K562 (cell line): ENCODE measurements around the gene PEX5. TPM values are rescaled to one million over a fixed set of nuclear protein-coding genes. Genes with fewer than 3 reads are reported as not detected.

Experiments used
- CHD2 ChIP-seq: IDR thresholded peaks from 2 replicates; pipeline ENCODE4 v1.6.1; 2011; ENCODE audit warnings: low read depth, low read length
- FOXK1 ChIP-seq: sonication (generic); formaldehyde crosslinking; IDR thresholded peaks from 2 replicates; pipeline ENCODE4 v1.8.0; 2022; ENCODE audit warnings: missing genetic modification reagents, mild to moderate bottlenecking, borderline replicate concordance
- FOXM1 ChIP-seq, 2 experiments: fragments of 450-650 bp in 1 of 2; sonication (generic) in 1 of 2; formaldehyde crosslinking in 1 of 2; IDR thresholded peaks; 2 replicates each; pipeline versions ENCODE4 v1.6.1 to v1.9.0; 2017 to 2022; ENCODE audit warnings: low read depth in 2 of 2, mild to moderate bottlenecking in 2 of 2, missing genetic modification reagents in 1 of 2, moderate library complexity in 1 of 2
- GABPB1 ChIP-seq: sonication (generic); formaldehyde crosslinking; IDR thresholded peaks from 2 replicates; pipeline ENCODE4 v1.8.0; 2022; ENCODE audit warnings: mild to moderate bottlenecking, missing genetic modification reagents
- HBP1 ChIP-seq: fragments of 450-650 bp; formaldehyde crosslinking; IDR thresholded peaks from 2 replicates; pipeline ENCODE4 v1.4.0; 2022; ENCODE audit warnings: missing genetic modification characterization
- HNRNPUL1 ChIP-seq: fragments of 200-400 bp; formaldehyde crosslinking; IDR thresholded peaks from 2 replicates; pipeline ENCODE4 v1.6.1; 2017; ENCODE audit warnings: low read length
- ILF3 ChIP-seq: fragments of 450-650 bp; IDR thresholded peaks from 2 replicates; pipeline ENCODE4 v1.6.1; 2018; ENCODE audit warnings: antibody characterized with exemption, mild to moderate bottlenecking, moderate library complexity, borderline replicate concordance
- KAT7 ChIP-seq: sonication (generic); formaldehyde crosslinking; IDR thresholded peaks from 2 replicates; pipeline ENCODE4 v1.8.0; 2022; ENCODE audit warnings: missing genetic modification reagents, mild to moderate bottlenecking, borderline replicate concordance
- NCOR1 ChIP-seq: fragments of 450-650 bp; IDR thresholded peaks from 2 replicates; pipeline ENCODE4 v1.6.1; 2016; ENCODE audit warnings: mild to moderate bottlenecking, moderate library complexity
- NR2C2 ChIP-seq, 2 experiments: fragments of 200-800 bp in 1 of 2; sonication (Bioruptor generic) in 1 of 2; sonication (generic) in 1 of 2; formaldehyde crosslinking in 1 of 2; IDR thresholded peaks; 2 replicates each; pipeline versions ENCODE4 v1.6.1 to v1.8.0; 2016 to 2022; ENCODE audit warnings: mild to moderate bottlenecking in 1 of 2, missing compliant biosample characterization in 1 of 2, missing genetic modification characterization in 1 of 2, missing genetic modification reagents in 1 of 2
- NR4A1 ChIP-seq, 2 experiments: fragments of 250-450 bp in 1 of 2; fragments of 450-650 bp in 1 of 2; sonication (Bioruptor Pico) in 1 of 2; IDR thresholded peaks; 2 replicates each; pipeline versions ENCODE4 v1.4.0 to v1.6.1; 2016 to 2020; ENCODE audit warnings: mild to moderate bottlenecking in 2 of 2, missing compliant biosample characterization in 1 of 2, missing genetic modification characterization in 1 of 2, moderate library complexity in 1 of 2
- NUFIP1 ChIP-seq: fragments of 450-650 bp; IDR thresholded peaks from 2 replicates; pipeline ENCODE4 v1.6.1; 2018; ENCODE audit not compliant: partially characterized antibody
- PHF20 ChIP-seq: fragments of 450-650 bp; IDR thresholded peaks from 2 replicates; pipeline ENCODE4 v1.6.1; 2018; ENCODE audit not compliant: partially characterized antibody
- PHTF2 ChIP-seq: fragments of 250-450 bp; sonication (Bioruptor Pico); IDR thresholded peaks from 2 replicates; pipeline ENCODE4 v1.5.0; 2021; ENCODE audit warnings: mild to moderate bottlenecking
- RNF2 ChIP-seq: sonication (generic); IDR thresholded peaks from 2 replicates; pipeline ENCODE4 v1.6.1; 2016
- SRF ChIP-seq, 2 experiments: fragments of 250-450, 450-650 bp in 1 of 2; sonication (Bioruptor Pico) in 1 of 2; sonication (generic) in 1 of 2; formaldehyde crosslinking; IDR thresholded peaks; 2 replicates each; pipeline versions ENCODE4 v1.5.0 to v1.5.1; 2020 to 2022; ENCODE audit warnings: mild to moderate bottlenecking in 1 of 2, missing genetic modification reagents in 1 of 2
- ZHX1 ChIP-seq: fragments of 150-350 bp; conservative IDR thresholded peaks from 2 replicates; pipeline ENCODE4 v1.6.1; 2014; ENCODE audit warnings: low read length
- ZNF282 ChIP-seq: sonication (generic); formaldehyde crosslinking; IDR thresholded peaks from 2 replicates; pipeline ENCODE4 v1.8.1; 2023; ENCODE audit warnings: missing genetic modification reagents
- ZNF324 ChIP-seq: fragments of 250-450 bp; sonication (Bioruptor Pico); IDR thresholded peaks from 2 replicates; pipeline ENCODE4 v1.4.0; 2020; ENCODE audit warnings: mild to moderate bottlenecking
- ZNF395 ChIP-seq: fragments of 200-800 bp; sonication (Bioruptor generic); IDR thresholded peaks from 2 replicates; pipeline ENCODE4 v1.6.1; 2017; ENCODE audit warnings: missing genetic modification characterization, missing compliant biosample characterization
- ZNF583 ChIP-seq: fragments of 250-450 bp; sonication (Bioruptor Pico); IDR thresholded peaks from 2 replicates; pipeline ENCODE4 v1.4.0; 2020
- ZNF77 ChIP-seq: fragments of 250-450 bp; sonication (Bioruptor Pico); IDR thresholded peaks from 2 replicates; pipeline ENCODE4 v1.5.0; 2020
- polyA plus RNA-seq, 8 experiments: library from polyadenylated mRNA; depleted of rRNA in 4 of 8; stranded (reverse) in 5 of 8; unstranded in 3 of 8; fragments of >200 nt; fragmentation: Nextera tagmentation in 2 of 8; fragmentation: Illumina TruSeq in 1 of 8; extraction: Ambion mirVana in 2 of 8; extraction: Trizol in 1 of 8; gene quantifications; 2 replicates each; pipeline versions ENCODE4 v1.2.1 to v1.2.3, GENCODE V29; 2011 to 2014; ENCODE audit warnings: inconsistent platforms in 1 of 8, missing spikeins in 1 of 8
- total RNA-seq, 7 experiments: library from RNA; depleted of rRNA in 6 of 7; stranded (reverse); fragments of >200 nt in 6 of 7; fragmentation: Illumina TruSeq in 2 of 7; extraction: Trizol in 2 of 7; gene quantifications; 2 replicates each; pipeline versions ENCODE4 v1.2.1 to v1.2.3, GENCODE V29; 2011 to 2021; ENCODE audit warnings: low replicate concordance in 1 of 7

Gene PEX5
- total and polyA plus RNA-seq, 9 of the 15 experiments (the other 6 are each of a cell fraction or from before 2014, with no cell fraction given) = 1.4 to 26.1 (median 14.0) TPM

GRCh38 chr12:7242176-7243101 is 53.0 kb downstream of the PEX5 start (continued):
- TF ChIP-seq PHF20 (no peak), RNF2 (0 out of 2 replicates have a peak, but pooled peaks have one; percentile 25), FOXM1 (IDR thresholded peaks at IDR 0.05; ENCODE audit: low read depth) (peak; percentile 87), FOXM1 (CRISPR knock-in tag; IDR thresholded peaks at IDR 0.05; ENCODE audit: low read depth) (no peak), ZHX1 (no peak), HNRNPUL1 (no peak), ILF3 (no peak), ZNF395 (CRISPR knock-in tag) (no peak), KAT7 (CRISPR knock-in tag) (no peak), ZNF77 (CRISPR knock-in tag) (no peak), GABPB1 (CRISPR knock-in tag) (no peak), NR4A1 (CRISPR knock-in tag; IDR thresholded peaks at IDR 0.05) (no peak), NR4A1 (tag; IDR thresholded peaks at IDR 0.05) (0 out of 2 replicates have a peak, but pooled peaks have one; percentile 17), NUFIP1 (no peak), ZNF583 (no peak), NR2C2 (CRISPR knock-in tag; IDR thresholded peaks at IDR 0.05) (no peak), NR2C2 (tag; IDR thresholded peaks at IDR 0.05) (no peak), FOXK1 (no peak), HBP1 (CRISPR knock-in tag) (no peak), SRF (CRISPR knock-in tag; IDR thresholded peaks at IDR 0.05) (no peak), NCOR1 (peak; percentile 91), CHD2 (no peak), PHTF2 (CRISPR knock-in tag) (no peak), ZNF324 (no peak), ZNF282 (no peak)
